GM19452 (cell line): ENCODE measurements around the gene DPP10.

Source experiments
- ATAC-seq: cut with Tn5 transposase; IDR thresholded peaks from one replicate; pipeline ENCODE4 v1.9.1; 2021; ENCODE audit not compliant: unreplicated experiment

Gene DPP10

GRCh38 chr2:115533081-115533480, 1090.6 kb downstream of the DPP10 start:
- ATAC-seq = no peak

GRCh38 chr2:115541814-115542213, 1099.4 kb downstream of the DPP10 start:
- no peak for ATAC-seq

GRCh38 chr2:115542331-115542730, 1099.9 kb downstream of the DPP10 start:
- ATAC-seq = no peak

GRCh38 chr2:115543024-115543423, 1100.6 kb downstream of the DPP10 start:
- no peak for ATAC-seq

GRCh38 chr2:115543461-115543860, 1101.0 kb downstream of the DPP10 start:
- ATAC-seq = no peak

- no peak for ATAC-seq
These were observed 1107.2 kb downstream of the DPP10 start for GRCh38 chr2:115549611-115550130.

GRCh38 chr2:115552726-115553125, 1110.3 kb downstream of the DPP10 start:
- no peak for ATAC-seq

GRCh38 chr2:115554153-115554552, 1111.7 kb downstream of the DPP10 start:
- no peak for ATAC-seq

GRCh38 chr2:115558725-115559124, 1116.3 kb downstream of the DPP10 start:
- no peak for ATAC-seq

- no peak for ATAC-seq
These were observed 1118.2 kb downstream of the DPP10 start for GRCh38 chr2:115560666-115561065.

GRCh38 chr2:115568643-115569042, 1126.2 kb downstream of the DPP10 start:
- no peak for ATAC-seq

GRCh38 chr2:115569547-115569946, 1127.1 kb downstream of the DPP10 start:
- no peak for ATAC-seq

GRCh38 chr2:115572746-115573145, 1130.3 kb downstream of the DPP10 start:
- ATAC-seq = no peak

- ATAC-seq = no peak
These were observed 1131.3 kb downstream of the DPP10 start for GRCh38 chr2:115573756-115574155.

- no peak for ATAC-seq
These were observed 1132.2 kb downstream of the DPP10 start for GRCh38 chr2:115574667-115575066.

GRCh38 chr2:115580784-115581183, 1138.3 kb downstream of the DPP10 start:
- no peak for ATAC-seq

- no peak for ATAC-seq
These were observed 1142.1 kb downstream of the DPP10 start for GRCh38 chr2:115584507-115584906.

GRCh38 chr2:115596659-115597375, 1154.4 kb downstream of the DPP10 start:
- ATAC-seq = no peak

- ATAC-seq = no peak
These were observed 1160.8 kb downstream of the DPP10 start for GRCh38 chr2:115603285-115603684.

GRCh38 chr2:115606350-115606749, 1163.9 kb downstream of the DPP10 start:
- ATAC-seq = no peak

- ATAC-seq = no peak
These were observed 1167.5 kb downstream of the DPP10 start for GRCh38 chr2:115609978-115610377.

- no peak for ATAC-seq
These were observed 1168.4 kb downstream of the DPP10 start for GRCh38 chr2:115610888-115611287.

- ATAC-seq = no peak
These were observed 1181.9 kb downstream of the DPP10 start for GRCh38 chr2:115624332-115624731.
